Left forelimb (tissue), 1 donor: ENCODE results near the gene SYAP1.
"Not testable (repeated sequence)": the region's sequence is repeated elsewhere in the genome, so short reads cannot be mapped to it uniquely, and the experiment has no call there.

Experiments used
- DNase-seq: peaks from one replicate; pipeline ENCODE4 v3.0.0-alpha.2; 2018; ENCODE audit warnings: low spot score

The SYAP1 gene

DNA sequence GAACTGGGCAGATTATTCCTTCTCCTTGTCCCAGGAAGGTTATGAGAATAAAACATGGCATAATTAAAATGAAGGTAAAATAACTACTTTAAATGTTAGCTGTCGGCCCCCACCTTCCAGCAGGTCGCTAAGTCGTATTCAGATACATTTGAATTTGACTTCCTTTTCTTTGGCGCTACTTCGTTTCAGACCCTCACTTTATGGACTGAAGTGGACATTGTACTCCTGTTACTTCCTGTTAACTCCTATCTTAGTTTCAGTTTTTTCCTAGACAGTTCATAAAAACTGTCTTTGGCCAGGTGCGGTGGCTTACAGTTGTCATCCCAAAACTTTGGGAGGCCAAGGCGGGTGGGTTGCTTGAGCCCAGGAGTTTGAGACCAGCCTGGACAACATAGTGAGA, 5.7 kb downstream of the SYAP1 start:
- no peak for DNase-seq

DNA sequence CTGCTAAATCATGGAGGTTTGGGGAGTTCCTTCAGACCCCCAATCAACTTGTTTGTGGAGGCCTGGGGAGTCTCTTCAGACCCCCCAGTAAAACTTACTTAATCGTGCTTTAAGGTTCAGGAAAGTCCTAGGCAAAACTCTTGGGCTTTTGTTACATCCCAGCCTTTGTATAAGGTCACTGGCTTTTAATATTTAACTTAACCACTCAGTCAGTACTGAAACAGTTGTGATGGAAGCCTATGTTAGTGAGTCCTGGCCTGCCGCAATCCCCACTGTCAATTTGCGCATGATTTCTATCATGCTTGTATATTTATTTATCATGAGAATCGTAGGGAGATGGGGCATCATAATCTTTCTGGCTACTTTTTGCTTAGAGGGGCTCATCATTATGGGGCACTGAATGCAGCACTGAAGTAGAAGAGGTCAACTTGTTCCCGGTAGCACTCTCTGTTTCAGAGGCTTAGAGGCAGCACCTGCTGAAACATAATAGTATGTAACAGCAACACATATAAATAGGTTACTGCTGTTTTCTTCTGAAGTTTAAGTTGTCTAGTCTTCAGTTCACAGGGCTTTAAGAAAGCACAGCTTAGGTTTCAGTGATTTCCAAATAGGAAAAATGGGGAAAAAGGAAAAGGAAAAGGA, 7.1 kb downstream of the SYAP1 start:
- DNase-seq: not testable (repeated sequence)

DNA sequence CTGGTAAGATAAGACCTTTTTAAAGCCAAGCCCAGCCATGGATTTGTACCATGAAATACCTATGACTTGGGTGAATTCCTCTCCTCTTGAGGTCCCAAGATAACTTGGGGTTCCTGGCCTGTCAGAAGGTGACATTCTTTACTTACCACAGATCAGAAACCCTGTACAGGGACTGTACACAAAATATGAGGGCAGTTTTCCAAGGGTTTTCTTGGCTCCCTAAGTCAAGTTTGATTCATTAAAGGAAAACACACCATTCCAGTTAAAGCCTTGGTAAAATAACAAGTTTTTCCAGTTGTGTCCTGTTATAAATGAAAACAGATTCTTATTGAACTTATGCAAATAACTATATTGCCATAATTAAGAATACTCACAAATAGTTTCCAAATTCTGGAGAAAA, 8.2 kb downstream of the SYAP1 start:
- DNase-seq: no peak

DNA sequence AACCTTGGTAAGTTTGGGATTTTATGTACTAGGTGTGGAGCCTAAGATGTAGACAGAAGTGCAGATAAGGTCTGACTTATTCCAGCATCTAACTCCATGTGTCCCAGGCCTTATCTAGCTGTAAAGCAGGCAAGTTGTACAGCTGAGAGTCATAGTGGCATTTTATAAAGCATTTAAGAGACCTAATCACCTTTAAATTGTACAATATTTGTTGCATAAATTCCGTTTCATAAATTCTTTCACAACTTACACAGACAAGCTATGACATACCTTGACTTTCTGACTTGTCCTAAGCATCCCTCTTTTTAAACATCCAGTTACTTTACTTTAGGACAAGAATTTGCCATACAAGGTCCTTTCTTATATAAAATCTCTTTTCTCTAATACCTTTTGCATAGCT, 11.0 kb downstream of the SYAP1 start:
- no peak for DNase-seq

DNA sequence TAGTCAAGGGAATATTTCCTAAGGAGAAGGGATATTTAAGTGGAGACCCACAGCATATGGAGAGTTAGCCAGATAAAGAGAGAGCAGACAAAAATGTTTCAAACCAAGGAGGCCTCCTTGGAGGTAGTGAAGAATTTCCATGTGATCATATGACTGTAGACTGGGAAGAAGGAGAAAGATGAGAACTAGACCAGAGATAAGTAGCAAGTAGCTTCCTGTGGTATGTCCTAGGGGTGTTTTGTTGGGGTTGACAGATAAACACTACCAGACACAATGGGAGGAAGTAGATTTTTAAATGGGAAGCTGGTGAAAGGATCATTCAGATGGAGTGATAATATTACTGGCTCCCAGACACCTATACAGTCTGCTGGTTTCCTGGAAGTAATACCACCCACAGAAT, 13.6 kb downstream of the SYAP1 start:
- no peak for DNase-seq

DNA sequence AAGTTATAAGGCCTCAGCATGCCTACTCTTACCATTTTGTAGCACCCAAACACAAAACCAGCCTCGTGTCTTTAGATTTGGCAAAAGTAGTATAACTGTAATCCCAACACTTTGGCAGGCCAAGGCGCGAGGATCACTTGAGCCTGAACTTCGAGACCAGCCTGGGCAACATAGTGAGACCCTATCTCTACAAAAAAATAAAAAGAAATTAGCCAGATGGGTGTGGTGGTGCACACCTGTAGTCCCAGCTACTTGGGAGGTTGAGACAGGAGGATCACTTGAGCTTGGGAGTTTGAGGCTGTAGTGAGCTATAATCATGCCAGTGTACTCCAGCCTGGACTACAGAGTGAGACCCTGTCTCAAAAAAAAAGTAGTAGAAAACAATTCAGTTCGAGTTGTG, 17.6 kb downstream of the SYAP1 start:
- DNase-seq: no peak

DNA sequence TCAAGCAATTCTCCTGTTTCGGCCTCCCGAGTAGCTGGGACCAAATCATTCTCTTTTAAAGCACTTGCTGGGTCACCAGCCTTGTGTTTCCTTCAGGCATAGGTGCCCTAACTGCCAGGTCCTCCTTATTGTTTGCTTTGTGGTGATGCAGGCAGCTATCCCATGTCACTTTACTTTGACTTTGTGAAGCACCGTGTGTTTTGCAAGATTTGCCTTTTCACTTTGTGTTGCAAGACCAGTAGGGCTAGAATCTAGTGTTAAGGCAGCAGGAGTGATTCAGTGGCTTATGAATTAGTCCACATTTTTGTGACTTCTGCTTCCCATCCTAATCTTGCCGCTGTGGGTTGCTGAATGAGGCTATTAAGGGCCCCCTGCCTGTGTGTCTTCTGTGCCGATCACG, 20.2 kb downstream of the SYAP1 start:
- no peak for DNase-seq

DNA sequence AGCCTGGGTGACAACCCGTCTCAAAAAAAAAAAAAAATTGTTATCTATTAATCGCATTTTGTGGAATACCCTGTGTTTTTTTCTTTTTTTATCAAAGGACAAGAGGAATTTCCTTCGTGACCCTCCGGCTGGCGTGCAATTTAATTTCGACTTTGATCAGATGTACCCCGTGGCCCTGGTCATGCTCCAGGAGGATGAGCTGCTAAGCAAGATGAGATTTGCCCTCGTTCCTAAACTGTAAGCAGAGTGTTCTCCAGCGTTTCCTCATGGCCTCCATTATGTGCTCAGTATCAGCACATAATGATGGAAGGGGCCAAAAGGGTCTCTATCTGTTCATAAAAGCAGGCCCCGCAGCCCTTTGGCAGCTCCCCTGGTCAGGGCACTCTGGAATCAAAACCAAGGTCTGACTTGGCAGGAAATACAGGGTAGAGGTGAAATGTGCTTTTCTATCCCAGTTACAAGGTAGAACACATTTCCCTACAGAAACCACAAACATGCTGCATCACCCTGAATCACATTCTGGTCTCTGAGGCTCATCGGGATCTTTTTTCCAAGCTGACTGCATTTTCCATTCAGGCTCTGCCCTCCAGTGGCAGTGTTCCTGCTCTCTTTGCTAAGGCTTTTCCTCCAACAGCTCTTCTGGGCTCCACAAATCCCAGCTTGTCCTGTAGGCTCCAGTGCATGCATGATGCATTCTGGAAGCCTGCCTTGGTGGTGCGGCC, 24.4 kb downstream of the SYAP1 start:
- DNase-seq: no peak

DNA sequence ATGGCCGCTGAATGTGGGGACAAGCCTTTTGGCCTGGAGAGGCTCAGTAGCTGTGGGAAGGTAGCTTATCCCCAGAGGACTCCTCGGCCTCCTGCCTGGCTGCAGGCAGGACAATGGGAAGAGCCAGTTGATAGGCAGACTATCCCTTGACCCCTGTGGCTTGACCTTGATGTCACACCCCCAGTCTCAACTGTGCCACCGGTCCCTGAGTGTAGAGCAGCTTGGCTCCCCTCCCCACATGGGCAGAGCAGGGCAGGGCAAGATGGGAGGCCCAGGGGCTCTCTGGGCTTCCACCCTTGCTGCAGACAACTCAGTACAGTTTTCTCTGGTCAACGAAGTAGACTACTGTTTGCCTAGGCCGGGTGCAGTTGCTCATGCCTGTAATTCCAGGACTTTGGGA, 25.7 kb downstream of the SYAP1 start:
- no peak for DNase-seq

DNA sequence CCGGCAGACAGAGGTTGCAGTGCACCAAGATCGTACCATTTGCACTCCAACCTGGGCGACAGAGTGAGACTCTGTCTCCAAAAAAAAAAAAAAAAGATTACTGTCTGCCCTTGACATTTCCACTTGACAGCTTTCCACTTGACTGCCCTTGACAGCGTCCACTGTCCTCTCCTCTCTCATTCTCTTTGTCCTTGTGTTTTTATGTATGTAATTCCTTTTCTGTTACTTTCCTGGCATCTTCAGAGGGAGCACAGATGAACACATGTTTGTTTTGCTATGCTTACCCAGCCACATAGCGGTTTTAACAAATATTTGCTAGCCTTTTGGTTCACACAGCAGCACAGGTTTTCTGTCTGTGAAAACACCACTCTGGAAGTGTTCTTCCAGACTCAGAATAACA, 26.2 kb downstream of the SYAP1 start:
- DNase-seq: no peak

DNA sequence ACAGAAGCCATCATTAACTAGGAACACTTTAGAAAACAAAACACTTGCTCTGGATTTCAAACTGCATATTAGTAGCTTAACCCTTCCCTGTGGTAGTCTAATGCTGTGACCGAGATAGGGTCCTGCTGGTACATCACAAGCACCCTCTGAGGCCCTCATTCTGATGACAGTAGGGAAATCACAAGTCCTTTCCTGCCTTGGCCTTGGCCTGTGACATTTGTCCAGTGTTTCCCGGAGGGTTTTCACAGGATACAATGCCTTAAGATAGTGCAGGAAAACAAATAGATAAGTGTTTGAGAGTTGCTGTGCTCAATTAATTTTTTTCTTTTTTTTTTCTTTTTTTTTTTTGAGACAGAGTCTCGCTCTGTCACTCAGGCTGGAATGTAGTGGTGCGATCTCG, 29.0 kb downstream of the SYAP1 start:
- DNase-seq: no peak

DNA sequence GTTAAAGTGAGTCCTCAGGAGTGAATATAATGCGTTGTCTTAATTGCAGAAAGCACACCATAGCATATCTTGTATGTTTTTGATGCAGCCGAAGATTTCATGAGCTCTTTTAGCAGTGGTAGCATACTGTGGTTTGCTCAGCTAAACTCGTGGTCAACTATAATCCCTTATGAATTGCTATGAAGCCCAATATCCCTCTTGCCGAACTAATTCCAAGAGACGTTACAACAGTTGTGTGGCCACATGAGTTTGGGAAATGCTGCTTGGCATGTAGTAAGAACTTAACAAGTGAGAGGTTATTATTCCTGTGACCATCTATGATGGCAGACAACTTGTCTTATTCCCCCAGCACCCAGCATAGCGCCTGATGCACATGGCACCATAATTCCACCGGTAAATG, 30.7 kb downstream of the SYAP1 start:
- DNase-seq: no peak

DNA sequence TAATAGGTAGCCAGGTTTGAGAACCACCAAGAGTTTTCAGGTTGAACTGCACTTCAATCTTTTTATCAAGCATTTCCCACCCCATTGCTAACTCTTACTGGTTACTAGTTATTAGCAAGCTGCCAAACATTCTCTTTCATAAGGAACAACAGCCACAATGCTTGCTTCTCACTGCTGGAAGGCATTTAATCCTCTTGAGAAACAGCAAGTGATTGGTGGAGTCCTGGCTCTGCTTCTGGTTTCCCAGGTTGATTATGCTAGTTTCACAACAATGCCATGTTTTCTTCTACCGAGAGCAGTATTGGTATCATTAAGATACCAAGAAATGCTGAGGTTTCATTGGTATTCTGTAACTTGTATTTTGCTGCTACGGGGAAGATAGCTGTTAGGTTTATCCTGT, 34.6 kb downstream of the SYAP1 start:
- no peak for DNase-seq

DNA sequence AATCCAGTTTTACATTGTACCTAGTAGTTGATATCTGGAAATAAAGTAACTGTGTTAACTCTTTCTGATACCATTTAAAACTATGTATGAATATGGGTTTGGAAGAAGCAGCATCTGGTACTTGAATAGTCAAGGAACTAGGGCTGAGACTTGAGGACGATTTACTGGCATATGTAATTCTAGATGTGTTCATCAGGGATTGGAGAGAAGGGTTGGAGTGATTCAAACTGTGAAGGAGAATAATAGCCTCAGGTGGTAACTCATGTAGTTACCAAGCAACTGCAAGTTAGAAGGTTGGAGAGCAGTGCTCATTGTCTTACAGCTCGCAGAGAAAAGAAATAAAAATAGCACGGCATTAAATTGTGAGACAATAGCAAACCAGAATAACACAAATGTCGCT, 37.3 kb downstream of the SYAP1 start:
- no peak for DNase-seq

DNA sequence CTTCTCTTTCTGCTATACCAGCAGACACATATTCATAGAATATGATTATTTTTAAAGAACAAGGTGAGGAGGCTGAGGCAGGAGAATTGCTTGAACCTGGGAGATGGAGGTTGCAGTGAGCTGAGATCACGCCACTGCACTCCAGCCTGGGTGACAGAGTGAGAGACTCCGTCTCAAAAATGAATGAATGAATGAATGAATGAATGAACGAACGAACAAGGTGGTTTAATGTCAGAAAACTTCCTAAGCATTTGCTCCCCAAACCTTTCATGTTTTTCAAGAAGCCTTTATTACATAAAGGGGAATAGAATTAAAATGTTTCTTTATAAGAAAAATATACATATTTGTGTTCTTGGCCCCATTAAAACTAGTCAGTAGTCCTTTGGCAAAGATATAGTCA, 42.1 kb downstream of the SYAP1 start:
- DNase-seq: not testable (repeated sequence)

DNA sequence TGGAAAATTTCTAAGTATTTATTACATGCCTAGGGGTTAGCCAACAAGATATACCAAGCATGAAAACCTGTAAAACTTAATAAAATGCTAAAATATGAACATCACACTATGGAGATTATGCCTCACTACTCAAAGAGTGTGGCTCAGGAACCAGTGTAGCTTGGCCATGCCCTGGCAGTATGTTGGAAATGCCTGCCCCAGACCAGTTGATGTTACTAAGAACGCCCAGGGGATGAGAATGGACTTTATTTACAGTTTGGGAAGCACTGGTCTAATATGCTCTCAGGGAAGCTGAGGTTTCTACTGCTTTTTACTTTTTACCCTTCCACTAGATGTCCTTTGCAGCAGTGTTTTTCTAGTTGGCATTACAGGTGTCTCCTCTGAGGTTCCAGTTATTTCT, 43.2 kb downstream of the SYAP1 start:
- no peak for DNase-seq

DNA sequence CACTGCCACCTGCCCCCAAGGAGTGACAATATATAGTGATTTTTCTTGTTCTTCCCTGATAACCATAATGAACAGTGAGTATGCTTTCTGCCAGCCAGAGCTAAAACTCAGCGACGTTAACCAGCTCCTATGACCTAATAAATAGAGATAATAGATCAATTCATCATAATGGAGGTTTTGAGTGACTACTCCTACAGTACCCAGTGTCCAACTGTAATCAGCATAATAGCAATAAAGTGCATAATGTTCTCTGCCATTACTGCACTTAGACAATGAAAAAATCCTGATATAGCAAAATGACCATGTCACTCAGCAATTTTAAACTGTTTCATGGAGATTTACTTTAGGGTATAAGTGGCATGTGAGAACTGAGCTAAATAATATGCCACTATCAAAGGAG, 46.2 kb downstream of the SYAP1 start:
- DNase-seq: no peak

DNA sequence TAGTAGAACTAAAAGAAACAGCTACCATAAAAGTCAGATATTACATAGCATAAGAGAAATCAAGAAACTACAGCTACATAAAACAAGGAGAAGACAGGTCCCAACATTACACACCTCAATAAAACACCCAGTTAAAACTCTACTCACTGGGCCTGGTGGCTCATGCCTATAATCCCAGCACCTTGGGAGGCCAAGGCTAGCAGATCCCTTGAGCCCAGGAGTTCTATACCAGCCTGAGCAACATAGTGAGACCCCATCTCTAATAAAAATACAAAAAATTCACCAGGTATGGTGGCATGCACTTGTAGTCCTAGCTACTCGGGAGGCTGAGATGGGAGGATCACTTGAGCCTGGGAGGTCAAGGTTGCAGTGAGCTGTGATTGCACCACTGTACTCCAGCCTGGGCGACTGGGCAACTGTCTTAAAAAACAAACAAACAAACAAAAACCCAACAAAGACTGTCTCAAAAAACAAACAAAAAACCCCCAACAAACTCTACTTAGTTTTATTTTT, 51.6 kb downstream of the SYAP1 start:
- no peak for DNase-seq

DNA sequence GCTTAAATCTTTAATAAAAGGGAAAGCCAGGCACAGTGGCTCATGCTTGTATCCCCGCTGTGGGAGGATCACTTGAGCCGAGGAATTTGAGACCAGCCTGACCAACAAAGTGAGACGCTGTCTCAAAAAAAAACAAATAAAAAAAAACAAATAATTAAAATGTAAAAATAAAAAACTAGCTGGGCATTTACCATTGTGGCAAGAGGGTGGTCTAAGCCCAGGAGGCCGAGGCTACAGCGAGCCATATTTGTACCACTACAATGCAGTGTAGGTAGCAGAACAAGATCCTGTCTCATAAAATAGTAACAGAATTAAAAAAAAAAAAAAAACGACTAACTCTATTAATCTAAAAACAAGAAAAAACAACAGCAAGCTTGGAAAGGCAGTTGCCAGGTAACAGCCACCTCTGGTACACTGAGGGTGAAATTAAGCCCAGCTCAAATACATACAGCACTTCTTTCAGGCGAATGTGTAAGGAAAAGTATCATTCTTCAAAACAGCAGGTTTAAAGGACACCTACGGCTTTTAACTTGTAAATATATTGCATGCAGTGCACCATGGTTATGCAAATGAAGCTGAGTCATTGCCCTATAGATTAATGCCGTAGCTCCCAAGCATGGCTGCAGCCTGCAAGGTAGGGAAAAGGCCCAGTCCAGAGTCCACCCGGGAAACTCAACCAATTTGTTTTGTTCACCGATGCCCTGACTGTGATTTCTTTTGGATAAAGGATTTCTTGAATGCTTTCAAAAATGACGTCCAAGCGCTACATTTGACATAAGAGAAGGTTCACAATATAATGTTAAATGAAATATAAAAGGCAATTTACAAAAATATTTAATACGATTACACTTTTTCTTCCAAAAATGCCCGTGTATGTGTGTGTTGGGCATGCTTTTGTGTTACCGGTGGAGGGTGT, 52.3 kb downstream of the SYAP1 start:
- no peak for DNase-seq

DNA sequence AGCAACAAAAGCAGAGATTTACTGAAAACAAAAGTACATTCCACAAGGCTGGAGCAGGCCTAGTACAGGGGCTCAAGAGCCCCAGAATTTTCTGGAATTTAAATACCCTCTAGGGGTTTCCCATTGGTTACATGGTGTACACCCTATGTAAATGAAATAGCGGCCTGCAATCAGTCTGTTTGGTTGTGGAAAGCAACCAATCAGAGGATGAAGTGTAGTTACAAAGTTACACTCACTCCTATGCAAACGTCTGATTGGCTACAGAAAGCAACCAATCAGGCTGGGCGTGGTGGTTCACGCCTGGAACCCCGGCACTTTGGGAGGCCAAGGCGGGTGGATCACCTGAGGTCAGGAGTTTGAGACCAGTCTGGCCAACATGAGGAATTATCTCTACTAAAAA, 53.0 kb downstream of the SYAP1 start:
- no peak for DNase-seq

DNA sequence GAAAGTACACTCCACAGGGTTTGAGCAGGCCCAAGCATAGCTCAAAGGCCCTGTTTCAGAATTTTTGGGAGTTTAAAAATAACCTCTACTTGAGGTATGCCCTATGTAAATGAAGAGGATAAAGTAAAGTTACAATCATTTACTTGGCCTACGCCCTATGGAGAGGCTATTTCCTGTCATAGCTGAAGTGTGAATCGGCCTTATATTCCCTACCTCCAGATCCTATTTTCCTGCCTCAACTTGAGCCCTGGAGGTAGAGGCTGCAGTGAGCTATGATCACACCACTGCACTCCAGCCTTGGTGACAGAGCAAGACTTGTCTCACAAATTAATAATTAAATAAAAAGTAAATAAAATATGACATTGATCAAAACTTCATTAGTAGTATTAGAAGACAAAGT, 55.3 kb downstream of the SYAP1 start:
- DNase-seq: no peak

DNA sequence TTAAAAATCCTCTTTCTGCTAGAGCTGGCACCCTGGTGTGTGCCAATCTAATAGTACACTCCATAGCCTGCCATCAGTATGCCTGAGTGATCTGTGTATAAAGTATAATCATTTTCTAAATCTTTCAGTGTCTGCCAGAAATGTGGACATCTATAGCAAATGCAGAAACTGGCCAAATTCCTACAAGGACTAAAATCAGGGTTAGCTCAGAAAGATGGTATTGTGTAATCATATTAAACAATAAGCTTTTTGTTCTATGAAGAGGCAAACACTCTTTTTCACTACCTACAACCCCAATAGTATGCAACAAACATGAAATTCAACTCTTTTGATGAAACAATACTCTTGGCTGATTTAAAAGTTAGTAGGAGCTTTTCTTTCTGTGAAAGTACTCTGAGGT, 59.1 kb downstream of the SYAP1 start:
- no peak for DNase-seq

DNA sequence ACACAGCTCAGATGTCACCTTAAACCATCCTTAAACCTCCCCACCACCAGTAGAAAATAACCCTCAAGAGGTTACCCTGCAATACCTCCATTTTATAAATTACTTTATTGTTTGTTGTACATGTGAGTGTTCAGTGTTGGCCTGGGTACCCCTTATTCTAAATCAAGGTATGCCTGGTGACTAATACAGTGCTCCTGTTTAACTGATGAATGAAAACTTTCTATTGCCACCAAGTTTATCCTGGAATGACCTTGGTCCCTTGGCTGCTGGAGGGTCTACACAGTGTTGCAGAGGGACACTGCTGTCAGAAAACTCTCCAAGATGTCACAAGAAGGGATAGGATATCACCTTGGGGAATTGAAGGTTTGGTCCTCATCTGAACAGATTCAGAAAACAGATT, 59.6 kb downstream of the SYAP1 start:
- no peak for DNase-seq
